HEK293 (cell line): Measurements from ENCODE around the gene GDAP1L1.
"Not testable (repeated sequence)": the region's sequence is repeated elsewhere in the genome, so short reads cannot be mapped to it uniquely, and the experiment has no call there.

Experiments
- CTCF ChIA-PET: fragments of 350-600 bp; formaldehyde crosslinking; extraction: SDS; loops from one replicate; lab custom pipeline; 2021; ENCODE audit warnings: antibody characterized with exemption; lab: Yijun Ruan, JAX
- POLR2A ChIA-PET: fragments of 300-600 bp; formaldehyde crosslinking; extraction: SDS; loops from one replicate; lab custom pipeline; 2020; ENCODE audit warnings: antibody characterized with exemption, inconsistent platforms; lab: Yijun Ruan, JAX
- H3K27ac ChIP-seq: fragments of 200-500 bp; sonication (Bioruptor generic); 2 replicates; pipeline ENCODE4 v1.5.1; 2014; ENCODE audit warnings: low read depth, low read length, control low read depth, inconsistent platforms; ENCODE audit errors: extremely low read depth
- H3K36me3 ChIP-seq, 2 experiments: fragments of 200-500 bp in 1 of 2; sonication (Bioruptor generic) in 1 of 2; 1 replicate in 1 of 2; 2 replicates in 1 of 2; pipeline ENCODE4 v1.5.1; 2014 to 2017; ENCODE audit warnings: inconsistent platforms in 2 of 2, low read length in 2 of 2; ENCODE audit not compliant: control insufficient read depth in 2 of 2, insufficient read depth in 1 of 2
- H3K4me1 ChIP-seq: fragments of 200-500 bp; sonication (Bioruptor generic); 2 replicates; pipeline ENCODE4 v1.5.1; 2014; ENCODE audit warnings: mild to moderate bottlenecking, low read length, inconsistent platforms; ENCODE audit not compliant: control insufficient read depth, insufficient read depth
- H3K4me3 ChIP-seq: 2 replicates; pipeline ENCODE4 v1.5.1; 2011; ENCODE audit warnings: low read depth, mild to moderate bottlenecking, control low read depth, low read length, moderate library complexity
- H3K9me3 ChIP-seq: fragments of 200-500 bp; sonication (Bioruptor generic); 2 replicates; pipeline ENCODE4 v1.5.1; 2014; ENCODE audit warnings: low read depth, low read length, inconsistent platforms; ENCODE audit not compliant: control insufficient read depth, insufficient read depth
- GLIS2 ChIP-seq: fragments of 450-650 bp; formaldehyde crosslinking; IDR thresholded peaks from 2 replicates; pipeline ENCODE4 v1.5.1; 2016; ENCODE audit warnings: missing biosample characterization, missing genetic modification characterization
- MEIS1 ChIP-seq: sonication (generic); formaldehyde crosslinking; IDR thresholded peaks from 2 replicates; pipeline ENCODE4 v1.8.1; 2022; ENCODE audit warnings: missing genetic modification reagents, mild to moderate bottlenecking, borderline replicate concordance
- OSR2 ChIP-seq: fragments of 450-650 bp; formaldehyde crosslinking; IDR thresholded peaks from 2 replicates; pipeline ENCODE4 v1.5.1; 2016; ENCODE audit warnings: missing biosample characterization, missing genetic modification characterization
- SALL2 ChIP-seq: fragments of 450-650 bp; formaldehyde crosslinking; IDR thresholded peaks from 2 replicates; pipeline ENCODE4 v1.5.0; 2017; ENCODE audit warnings: missing biosample characterization, mild to moderate bottlenecking, missing genetic modification characterization, borderline replicate concordance
- ZBTB7A ChIP-seq: fragments of 450-650 bp; formaldehyde crosslinking; IDR thresholded peaks from 2 replicates; pipeline ENCODE4 v1.5.1; 2016; ENCODE audit warnings: low read depth, missing biosample characterization, missing genetic modification characterization
- ZNF138 ChIP-seq: fragments of 450-650 bp; formaldehyde crosslinking; IDR thresholded peaks from 2 replicates; pipeline ENCODE4 v1.5.1; 2016; ENCODE audit warnings: missing biosample characterization, missing genetic modification characterization, borderline replicate concordance
- ZNF169 ChIP-seq: fragments of 450-650 bp; formaldehyde crosslinking; IDR thresholded peaks from 2 replicates; pipeline ENCODE4 v1.5.1; 2016; ENCODE audit warnings: missing biosample characterization, missing genetic modification characterization
- ZNF211 ChIP-seq: fragments of 450-650 bp; formaldehyde crosslinking; IDR thresholded peaks from 2 replicates; pipeline ENCODE4 v1.5.1; 2016; ENCODE audit warnings: low read depth, missing biosample characterization, missing genetic modification characterization
- ZNF24 ChIP-seq: fragments of 450-650 bp; formaldehyde crosslinking; IDR thresholded peaks from 2 replicates; pipeline ENCODE4 v1.5.1; 2016; ENCODE audit warnings: missing biosample characterization, missing genetic modification characterization
- ZNF274 ChIP-seq, 2 experiments: fragments of 200-500 bp in 1 of 2; fragments of 450-650 bp in 1 of 2; sonication (Bioruptor generic) in 1 of 2; formaldehyde crosslinking in 1 of 2; IDR thresholded peaks; 2 replicates each; pipeline versions ENCODE4 v1.5.1 to v1.6.1; 2014 to 2016; ENCODE audit warnings: borderline replicate concordance in 1 of 2, inconsistent platforms in 1 of 2, low read length in 1 of 2, missing biosample characterization in 1 of 2, missing genetic modification characterization in 1 of 2
- ZNF292 ChIP-seq: fragments of 450-650 bp; formaldehyde crosslinking; IDR thresholded peaks from 2 replicates; pipeline ENCODE4 v1.5.1; 2016; ENCODE audit warnings: low read depth, missing biosample characterization, missing genetic modification characterization, borderline replicate concordance
- ZNF341 ChIP-seq: fragments of 450-650 bp; formaldehyde crosslinking; IDR thresholded peaks from 2 replicates; pipeline ENCODE4; 2016; ENCODE audit warnings: low read depth, missing biosample characterization, missing genetic modification characterization
- ZNF37A ChIP-seq: fragments of 450-650 bp; IDR thresholded peaks from 2 replicates; pipeline ENCODE4 v1.5.1; 2018; ENCODE audit warnings: missing biosample characterization, missing genetic modification characterization
- ZNF473 ChIP-seq: fragments of 450-650 bp; formaldehyde crosslinking; IDR thresholded peaks from 2 replicates; pipeline ENCODE4 v1.5.1; 2017; ENCODE audit warnings: missing biosample characterization, missing genetic modification characterization
- ZNF548 ChIP-seq: fragments of 450-650 bp; formaldehyde crosslinking; IDR thresholded peaks from 2 replicates; pipeline ENCODE4 v1.5.1; 2016; ENCODE audit warnings: missing biosample characterization, missing genetic modification characterization
- ZNF549 ChIP-seq: fragments of 450-650 bp; IDR thresholded peaks from 2 replicates; pipeline ENCODE4 v1.5.1; 2018; ENCODE audit warnings: missing biosample characterization, missing genetic modification characterization, mild to moderate bottlenecking, inconsistent platforms, moderate library complexity
- ZNF645 ChIP-seq: fragments of 450-650 bp; formaldehyde crosslinking; IDR thresholded peaks from 2 replicates; pipeline ENCODE4; 2016; ENCODE audit warnings: missing biosample characterization, missing genetic modification characterization
- ZNF670 ChIP-seq: fragments of 450-650 bp; formaldehyde crosslinking; IDR thresholded peaks from 2 replicates; pipeline ENCODE4 v1.5.1; 2016; ENCODE audit warnings: missing biosample characterization, missing genetic modification characterization, low read depth
- ZNF701 ChIP-seq: fragments of 450-650 bp; formaldehyde crosslinking; IDR thresholded peaks from 2 replicates; pipeline ENCODE4 v1.5.1; 2016; ENCODE audit warnings: missing biosample characterization, missing genetic modification characterization
- ZXDB ChIP-seq: fragments of 450-650 bp; formaldehyde crosslinking; IDR thresholded peaks from 2 replicates; pipeline ENCODE4 v1.5.1; 2016; ENCODE audit warnings: missing biosample characterization, missing genetic modification characterization

GDAP1L1 gene

GRCh38 chr20:44235702-44236101 is 11.4 kb upstream of the GDAP1L1 start:
- H3K27ac ChIP-seq: no peak overlapping the region
- no peaks in the 10 kb centered on the region for H3K9me3 ChIP-seq
- H3K4me1 ChIP-seq: no peaks in the 10 kb centered on the region
- CTCF ChIA-PET: interaction anchor here (1.4 to 2.1 kb wide), 2 partner anchors 18 to 21 kb away, joined by 4 to 13 read pairs; no protein-coding TSS in a partner anchor
- no peaks in the 10 kb centered on the region for H3K36me3 ChIP-seq
- POLR2A ChIA-PET: interaction anchor here (0.7 kb wide), 1 partner anchor 326 kb away, joined by 3 read pairs; no protein-coding TSS in a partner anchor
- H3K4me3 ChIP-seq: no peak overlapping the region
- no peak for TF ChIP-seq ZNF341
- TF ChIP-seq ZNF548: peak; percentile 98

- CTCF ChIA-PET: interaction anchor here (0.6 to 2.1 kb wide), 4 partner anchors 19 to 1027 kb away, joined by 3 to 13 read pairs (median 4); partner anchors contain the start of gene FITM2
- H3K4me3 ChIP-seq, H3K9me3 ChIP-seq, H3K4me1 ChIP-seq, H3K27ac ChIP-seq, H3K36me3 ChIP-seq, POLR2A ChIA-PET: not testable (repeated sequence)
Observed at GRCh38 chr20:44236840-44237239, 10.3 kb upstream of the GDAP1L1 start.

GRCh38 chr20:44241796-44242195 is 5.3 kb upstream of the GDAP1L1 start:
- no peak overlapping the region for H3K4me3 ChIP-seq
- H3K27ac ChIP-seq: no peak overlapping the region
- ChIA-PET CTCF (no interaction called here), POLR2A (no interaction called here)
- H3K4me1 ChIP-seq: no peaks in the 10 kb centered on the region
- no peaks in the 10 kb centered on the region for H3K36me3 ChIP-seq
- no peak for TF ChIP-seq ZNF169
- peak; percentile 94 for TF ChIP-seq ZNF37A (tag by site-specific recombination)
- no peak for TF ChIP-seq ZNF211 (tag by site-specific recombination)
- no peaks in the 10 kb centered on the region for H3K9me3 ChIP-seq

GRCh38 chr20:44245977-44246376 is 1.1 kb upstream of the GDAP1L1 start:
- no peaks in the 10 kb centered on the region for H3K9me3 ChIP-seq
- no peaks in the 10 kb centered on the region for H3K4me1 ChIP-seq
- no peaks in the 10 kb centered on the region for H3K36me3 ChIP-seq
- POLR2A ChIA-PET: no interaction called here
- CTCF ChIA-PET: interaction anchor here (1.1 to 1.8 kb wide), 3 partner anchors 30 to 138 kb away, joined by 4 to 10 read pairs (median 9); partner anchors contain the start of gene FITM2
- no peak overlapping the region for H3K4me3 ChIP-seq
- H3K27ac ChIP-seq: no peak overlapping the region
- TF ChIP-seq ZNF670 (tag by site-specific recombination) (no peak), ZNF701 (no peak), ZNF645 (tag by site-specific recombination) (no peak), GLIS2 (tag by site-specific recombination) (no peak), ZNF274 (IDR thresholded peaks at IDR 0.05; ENCODE audit: low read length) (no peak), ZNF274 (tag by site-specific recombination; IDR thresholded peaks at IDR 0.05; ENCODE audit: borderline replicate concordance) (no peak), ZNF549 (tag by site-specific recombination) (no peak), ZNF24 (tag by site-specific recombination) (no peak), ZBTB7A (tag by site-specific recombination) (no peak), OSR2 (tag by site-specific recombination) (no peak), MEIS1 (CRISPR knock-in tag) (no peak), ZXDB (tag by site-specific recombination) (no peak), ZNF292 (tag by site-specific recombination) (no peak), ZNF138 (tag by site-specific recombination) (no peak), SALL2 (tag by site-specific recombination) (no peak), ZNF169 (no peak), ZNF473 (tag by site-specific recombination) (no peak)
